ENCODE results near the gene IQCN. TPM values are rescaled to one million over a fixed set of nuclear protein-coding genes. Genes with fewer than 3 reads are reported as not detected.
A peak's percentile ranks its signal among the peaks of the same experiment; 100 is the strongest.

The IQCN gene
- total and polyA plus RNA-seq, 10 of the 15 experiments (the other 5 are each of a cell fraction or from before 2014, with no cell fraction given), result 0.01 to 0.54 (median 0.23) TPM; not detected in 3

DNA sequence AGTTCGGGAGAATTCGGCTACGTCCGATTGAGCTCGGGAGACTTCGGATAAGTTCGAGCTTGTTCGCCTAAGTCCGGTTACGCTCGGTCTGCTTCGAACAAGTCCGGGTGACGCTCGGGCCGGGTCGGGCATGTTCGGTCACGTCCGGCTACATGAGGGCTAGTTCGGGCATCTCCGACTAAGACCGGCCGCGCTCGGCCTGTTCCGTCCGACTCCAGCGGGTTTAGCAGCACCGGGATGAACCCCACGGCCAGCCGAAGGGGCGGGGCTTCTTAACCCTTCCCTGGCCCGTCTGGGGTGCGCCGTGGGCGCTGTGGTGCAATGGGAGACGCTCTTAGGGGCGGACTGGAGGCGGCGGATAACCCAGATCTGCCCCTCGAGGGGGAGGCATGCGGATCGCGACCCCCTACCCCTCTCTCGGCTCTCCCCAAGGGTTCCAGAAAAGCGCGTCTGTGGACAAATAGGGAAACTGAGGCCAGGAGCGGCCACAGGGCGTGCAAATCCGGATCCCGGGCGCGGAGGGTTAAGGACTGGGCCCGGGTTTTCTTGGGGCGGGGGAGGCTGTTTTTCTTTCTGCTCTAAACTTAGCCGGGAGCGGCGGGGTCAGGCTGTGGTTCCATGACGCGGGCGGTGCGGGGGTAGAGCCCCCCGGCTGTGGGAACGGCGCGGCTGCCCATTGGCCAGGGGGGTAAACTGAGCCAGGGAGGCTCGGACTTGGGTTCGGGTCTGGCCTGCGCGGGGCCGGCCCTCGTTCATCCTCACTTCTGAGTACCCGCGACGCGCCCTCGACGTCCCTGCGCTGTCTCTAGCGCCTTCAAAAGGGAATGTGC is 49.5 kb downstream of the IQCN start (continued):
- TF ChIP-seq ZNF217 (IDR thresholded peaks at IDR 0.05) (no peak), TCF3 (IDR thresholded peaks at IDR 0.05; ENCODE audit: borderline replicate concordance, insufficient read depth, low read depth, low read length) (no peak), TCF7 (IDR thresholded peaks at IDR 0.05; ENCODE audit: borderline replicate concordance) (no peak), SIN3A (IDR thresholded peaks at IDR 0.05; ENCODE audit: low read depth, low read length) (no peak), SMAD5 (IDR thresholded peaks at IDR 0.05; ENCODE audit: low read depth) (no peak), ZNF207 (IDR thresholded peaks at IDR 0.05; ENCODE audit: borderline replicate concordance) (peak; percentile 43; the same call in 1 of the 2 replicates), KLF5 (IDR thresholded peaks at IDR 0.05; ENCODE audit: partially characterized antibody) (no peak), SPI1 (IDR thresholded peaks at IDR 0.05; ENCODE audit: borderline replicate concordance, insufficient read depth, low read depth, low read length) (no peak), HDGF (IDR thresholded peaks at IDR 0.05) (peak; percentile 66; the same call in 1 of the 2 replicates), NBN (IDR thresholded peaks at IDR 0.05) (no peak), IKZF2 (IDR thresholded peaks at IDR 0.05) (no peak), SUZ12 (IDR thresholded peaks at IDR 0.05; ENCODE audit: unreplicated experiment) (no peak), TBL1XR1 (IDR thresholded peaks at IDR 0.05; ENCODE audit: low read depth, low read length) (0 out of 2 replicates have a peak, but pooled peaks have one; percentile 36), CBX5 (IDR thresholded peaks at IDR 0.05; ENCODE audit: low read depth) (no peak), SMARCA5 (IDR thresholded peaks at IDR 0.05) (no peak), EGR1 (IDR thresholded peaks at IDR 0.05; ENCODE audit: borderline replicate concordance in 1 of 2, low read depth in 2 of 2, low read length in 2 of 2) (no peak), EZH2 (IDR thresholded peaks at IDR 0.05; ENCODE audit: borderline replicate concordance, control insufficient read depth, low read depth, low read length) (no peak), IKZF1 (conservative IDR thresholded peaks at IDR 0.05) (peak; percentile 62), JUNB (IDR thresholded peaks at IDR 0.05) (no peak), RELA (IDR thresholded peaks at IDR 0.05; ENCODE audit: borderline replicate concordance, partially characterized antibody) (no peak), ETV6 (conservative IDR thresholded peaks at IDR 0.05 in 1 of 2, IDR thresholded peaks at IDR 0.05 in 1 of 2; ENCODE audit: borderline replicate concordance in 1 of 2, low read depth in 1 of 2) (no peak), PAX8 (IDR thresholded peaks at IDR 0.05) (no peak)
- TF ChIP-seq, protein P1, sequence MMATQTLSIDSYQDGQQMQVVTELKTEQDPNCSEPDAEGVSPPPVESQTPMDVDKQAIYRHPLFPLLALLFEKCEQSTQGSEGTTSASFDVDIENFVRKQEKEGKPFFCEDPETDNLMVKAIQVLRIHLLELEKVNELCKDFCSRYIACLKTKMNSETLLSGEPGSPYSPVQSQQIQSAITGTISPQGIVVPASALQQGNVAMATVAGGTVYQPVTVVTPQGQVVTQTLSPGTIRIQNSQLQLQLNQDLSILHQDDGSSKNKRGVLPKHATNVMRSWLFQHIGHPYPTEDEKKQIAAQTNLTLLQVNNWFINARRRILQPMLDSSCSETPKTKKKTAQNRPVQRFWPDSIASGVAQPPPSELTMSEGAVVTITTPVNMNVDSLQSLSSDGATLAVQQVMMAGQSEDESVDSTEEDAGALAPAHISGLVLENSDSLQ (IDR thresholded peaks at IDR 0.05), result peak; percentile 60
- TF ChIP-seq, protein P2, sequence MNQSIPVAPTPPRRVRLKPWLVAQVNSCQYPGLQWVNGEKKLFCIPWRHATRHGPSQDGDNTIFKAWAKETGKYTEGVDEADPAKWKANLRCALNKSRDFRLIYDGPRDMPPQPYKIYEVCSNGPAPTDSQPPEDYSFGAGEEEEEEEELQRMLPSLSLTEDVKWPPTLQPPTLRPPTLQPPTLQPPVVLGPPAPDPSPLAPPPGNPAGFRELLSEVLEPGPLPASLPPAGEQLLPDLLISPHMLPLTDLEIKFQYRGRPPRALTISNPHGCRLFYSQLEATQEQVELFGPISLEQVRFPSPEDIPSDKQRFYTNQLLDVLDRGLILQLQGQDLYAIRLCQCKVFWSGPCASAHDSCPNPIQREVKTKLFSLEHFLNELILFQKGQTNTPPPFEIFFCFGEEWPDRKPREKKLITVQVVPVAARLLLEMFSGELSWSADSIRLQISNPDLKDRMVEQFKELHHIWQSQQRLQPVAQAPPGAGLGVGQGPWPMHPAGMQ (IDR thresholded peaks at IDR 0.05; ENCODE audit: borderline replicate concordance), result no peak
- TF ChIP-seq, protein P3, sequence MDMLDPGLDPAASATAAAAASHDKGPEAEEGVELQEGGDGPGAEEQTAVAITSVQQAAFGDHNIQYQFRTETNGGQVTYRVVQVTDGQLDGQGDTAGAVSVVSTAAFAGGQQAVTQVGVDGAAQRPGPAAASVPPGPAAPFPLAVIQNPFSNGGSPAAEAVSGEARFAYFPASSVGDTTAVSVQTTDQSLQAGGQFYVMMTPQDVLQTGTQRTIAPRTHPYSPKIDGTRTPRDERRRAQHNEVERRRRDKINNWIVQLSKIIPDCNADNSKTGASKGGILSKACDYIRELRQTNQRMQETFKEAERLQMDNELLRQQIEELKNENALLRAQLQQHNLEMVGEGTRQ (IDR thresholded peaks at IDR 0.05; ENCODE audit: borderline replicate concordance, low read depth, low read length), result no peak
